SK-N-SH (cell line): Measurements from ENCODE around the gene CHAF1A. TPM values are rescaled to one million over a fixed set of nuclear protein-coding genes. Genes with fewer than 3 reads are reported as not detected.
A peak's percentile ranks its signal among the peaks of the same experiment; 100 is the strongest.

Source experiments
- CTCF ChIA-PET: fragments of 300-600, 350-600 bp; formaldehyde crosslinking; extraction: SDS; loops from one replicate; lab custom pipeline; 2021; lab: Yijun Ruan, JAX
- POLR2A ChIA-PET: fragments of 350-600 bp; sonication (Branson Sonifier 250); formaldehyde crosslinking; extraction: SDS; loops from one replicate; lab custom pipeline; 2020; ENCODE audit warnings: antibody characterized with exemption, inconsistent platforms; lab: Yijun Ruan, JAX
- DNase-seq: peaks from one replicate; pipeline ENCODE4 v3.0.0; 2012
- H2AFZ ChIP-seq: fragments of 200-600 bp; sonication (generic); 2 replicates; pipeline ENCODE4 v1.8.1; 2016; ENCODE audit warnings: antibody characterized with exemption, mild to moderate bottlenecking, low read depth
- H3F3A ChIP-seq: fragments of 200-600 bp; sonication (generic); replicated peaks from 2 replicates; pipeline ENCODE3; 2016; ENCODE audit warnings: antibody characterized with exemption, mild to moderate bottlenecking; ENCODE audit not compliant: insufficient read depth
- H3K27ac ChIP-seq, 2 experiments: fragments of 200-500 bp in 1 of 2; fragments of 200-600 bp in 1 of 2; sonication (Bioruptor generic) in 1 of 2; sonication (generic), shearing (Covaris generic) in 1 of 2; 2 replicates each; pipeline versions ENCODE4 v1.5.1 to v1.6.1; 2014 to 2016; ENCODE audit warnings: low read depth in 2 of 2, inconsistent platforms in 1 of 2, low read length in 1 of 2, mild to moderate bottlenecking in 1 of 2, mixed read lengths in 1 of 2
- H3K27me3 ChIP-seq: fragments of 200-600 bp; sonication (generic), shearing (Covaris generic); 2 replicates; pipeline ENCODE4 v1.6.1; 2016; ENCODE audit warnings: mixed run types; ENCODE audit not compliant: insufficient read depth
- H3K36me3 ChIP-seq, 2 experiments: fragments of 200-500 bp in 1 of 2; fragments of 200-600 bp in 1 of 2; sonication (Bioruptor generic) in 1 of 2; sonication (generic) in 1 of 2; replicated peaks in 1 of 2; 2 replicates each; pipeline versions ENCODE3 to v1.5.1; 2014 to 2016; ENCODE audit warnings: low read length in 1 of 2, mild to moderate bottlenecking in 1 of 2; ENCODE audit not compliant: insufficient read depth in 2 of 2, control insufficient read depth in 1 of 2
- H3K4me1 ChIP-seq, 2 experiments: fragments of 200-500 bp in 1 of 2; fragments of 200-600 bp in 1 of 2; sonication (Bioruptor generic) in 1 of 2; sonication (generic), shearing (Covaris generic) in 1 of 2; 2 replicates each; pipeline versions ENCODE4 v1.5.1 to v1.6.1; 2014 to 2016; ENCODE audit warnings: low read depth in 1 of 2, low read length in 1 of 2, mixed run types in 1 of 2; ENCODE audit not compliant: insufficient read depth in 2 of 2, control insufficient read depth in 1 of 2
- H3K4me2 ChIP-seq: fragments of 200-600 bp; sonication (generic), shearing (Covaris generic); 2 replicates; pipeline ENCODE4 v1.6.1; 2017; ENCODE audit warnings: mixed run types
- H3K4me3 ChIP-seq, 2 experiments: fragments of 200-500 bp in 1 of 2; fragments of 200-600 bp in 1 of 2; sonication (Bioruptor generic) in 1 of 2; sonication (generic), shearing (Covaris generic) in 1 of 2; 2 replicates each; pipeline versions ENCODE4 v1.5.1 to v1.8.1; 2014 to 2016; ENCODE audit warnings: low read depth in 2 of 2, inconsistent platforms in 1 of 2, low read length in 1 of 2, mild to moderate bottlenecking in 1 of 2, mixed read lengths in 1 of 2, moderate library complexity in 1 of 2
- H3K79me2 ChIP-seq: fragments of 200-600 bp; sonication (generic); 2 replicates; pipeline ENCODE4 v1.8.1; 2017; ENCODE audit warnings: mild to moderate bottlenecking; ENCODE audit not compliant: insufficient read depth
- H3K9ac ChIP-seq: fragments of 200-600 bp; sonication (generic); 2 replicates; pipeline ENCODE4 v1.6.1; 2017; ENCODE audit warnings: mixed run types
- H3K9me2 ChIP-seq: fragments of 200-600 bp; sonication (generic); 2 replicates; pipeline ENCODE4 v1.6.1; 2017; ENCODE audit warnings: mixed run types
- H3K9me3 ChIP-seq: fragments of 200-600 bp; sonication (generic); 2 replicates; pipeline ENCODE4 v1.6.1; 2017; ENCODE audit warnings: mixed run types, mild to moderate bottlenecking, moderate library complexity
- H4K20me1 ChIP-seq: fragments of 200-600 bp; sonication (generic); 2 replicates; pipeline ENCODE4 v1.6.1; 2017; ENCODE audit warnings: mild to moderate bottlenecking, mixed run types; ENCODE audit not compliant: insufficient read depth
- CHD2 ChIP-seq: fragments of 150-350 bp; IDR thresholded peaks from 2 replicates; pipeline ENCODE4 v1.6.1; 2018; ENCODE audit warnings: low read length; ENCODE audit not compliant: partially characterized antibody
- ELF1 ChIP-seq: IDR thresholded peaks from 2 replicates; pipeline ENCODE4 v1.4.0; 2012
- EP300 ChIP-seq, 2 experiments: IDR thresholded peaks; 2 replicates each; pipeline versions ENCODE4 v1.4.0 to v1.6.1; 2012; ENCODE audit warnings: borderline replicate concordance in 1 of 2, low read depth in 1 of 2, low read length in 1 of 2
- GATA2 ChIP-seq: sonication (generic); formaldehyde crosslinking; IDR thresholded peaks from 2 replicates; pipeline ENCODE4 v1.5.0; 2020; ENCODE audit warnings: mild to moderate bottlenecking, missing genetic modification reagents
- IRF3 ChIP-seq: fragments of 150-350 bp; IDR thresholded peaks from 2 replicates; pipeline ENCODE4 v1.6.1; 2016; ENCODE audit warnings: mild to moderate bottlenecking, low read depth, low read length
- JUND ChIP-seq: IDR thresholded peaks from 2 replicates; pipeline ENCODE4 v1.4.0; 2012
- MAX ChIP-seq: IDR thresholded peaks from 2 replicates; pipeline ENCODE4 v1.4.0; 2012; ENCODE audit warnings: low read depth
- MXI1 ChIP-seq: IDR thresholded peaks from 2 replicates; pipeline ENCODE4 v1.6.1; 2012; ENCODE audit warnings: mild to moderate bottlenecking, low read depth, low read length, improper control_type of control experiment
- NFIC ChIP-seq: IDR thresholded peaks from 2 replicates; pipeline ENCODE4 v1.4.0; 2012; ENCODE audit warnings: borderline replicate concordance
- NRF1 ChIP-seq: IDR thresholded peaks from 2 replicates; pipeline ENCODE4 v1.6.1; 2012; ENCODE audit warnings: low read depth, mild to moderate bottlenecking, low read length
- RAD21 ChIP-seq: IDR thresholded peaks from 2 replicates; pipeline ENCODE4 v1.6.1; 2012; ENCODE audit warnings: mild to moderate bottlenecking, low read length
- RCOR1 ChIP-seq: fragments of 150-350 bp; IDR thresholded peaks from 2 replicates; pipeline ENCODE4 v1.6.1; 2017; ENCODE audit warnings: antibody characterized with exemption, low read length
- RXRA ChIP-seq: IDR thresholded peaks from 2 replicates; pipeline ENCODE4 v1.4.0; 2012; ENCODE audit warnings: low read depth, mild to moderate bottlenecking, borderline replicate concordance
- TAF1 ChIP-seq: IDR thresholded peaks from 2 replicates; pipeline ENCODE4 v1.6.1; 2012; ENCODE audit warnings: low read depth, mild to moderate bottlenecking, low read length, moderate library complexity, borderline replicate concordance
- WGBS: methylation state at CpG from one replicate; pipeline ENCODE4 v1.1.6; 2017; ENCODE audit warnings: low lambda C conversion rate; 5-methylcytosine and 5-hydroxymethylcytosine counted together
- polyA plus RNA-seq, 3 experiments: library from polyadenylated mRNA; depleted of rRNA; stranded (reverse); fragments of >200 nt; gene quantifications; 2 replicates each; pipeline ENCODE4 v1.2.3, GENCODE V29; 2012
- TF ChIP-seq, protein P1 (sequence below): IDR thresholded peaks from 2 replicates; pipeline ENCODE4; 2012

Gene CHAF1A
- polyA plus RNA-seq, 1 of the 3 experiments (the other 2 are of a cell fraction): 18.0 TPM

DNA sequence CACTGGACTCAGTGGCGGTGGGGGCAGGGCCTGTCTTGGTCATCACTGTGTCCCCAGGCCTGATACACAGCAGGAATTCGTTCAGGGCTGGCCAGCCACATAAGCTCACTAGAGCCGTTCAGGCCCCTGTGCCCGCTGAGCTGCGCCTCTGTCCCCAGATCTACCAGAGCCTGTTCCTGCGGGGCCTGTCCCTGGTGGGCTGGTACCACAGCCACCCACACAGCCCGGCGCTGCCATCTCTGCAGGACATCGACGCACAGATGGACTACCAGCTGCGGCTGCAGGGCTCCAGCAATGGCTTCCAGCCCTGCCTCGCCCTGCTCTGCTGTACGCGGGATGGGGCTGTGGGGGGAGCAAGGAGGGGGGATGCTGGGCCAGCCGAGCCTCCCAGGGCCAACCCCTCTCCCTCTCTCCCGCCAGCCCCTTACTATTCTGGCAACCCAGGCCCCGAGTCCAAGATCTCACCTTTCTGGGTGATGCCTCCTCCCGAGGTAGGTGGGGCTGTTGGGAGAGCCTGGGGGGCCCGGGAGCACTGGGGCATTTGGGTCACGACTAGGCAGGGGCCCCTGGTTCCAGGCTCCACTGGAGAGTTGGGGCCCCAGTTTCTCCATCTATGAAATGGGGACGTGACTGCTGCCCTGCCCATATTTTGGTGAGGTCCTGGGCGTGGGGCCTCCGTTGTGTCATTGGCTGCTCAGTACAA is 45.2 kb upstream of the CHAF1A start:
- WGBS: 88% methylated on average over 6 of the region's 23 CpGs
- no peaks in the 10 kb centered on the region for H3K4me1 ChIP-seq
- H3F3A ChIP-seq: peaks cover 5% of the 10 kb centered on the region
- H4K20me1 ChIP-seq: no peaks in the 10 kb centered on the region
- H3K9ac ChIP-seq: no peak overlapping the region
- no peak overlapping the region for H2AFZ ChIP-seq
- H3K79me2 ChIP-seq: no peaks in the 10 kb centered on the region
- no peaks in the 10 kb centered on the region for H3K27me3 ChIP-seq
- no peak overlapping the region for H3K4me2 ChIP-seq
- H3K36me3 ChIP-seq: peaks cover 3 to 34% of the 10 kb centered on the region in 2 experiments
- no peak overlapping the region for H3K4me3 ChIP-seq
- DNase-seq: peak; percentile 54
- H3K9me2 ChIP-seq: no peaks in the 10 kb centered on the region
- no peaks in the 10 kb centered on the region for H3K9me3 ChIP-seq
- TF ChIP-seq MAX: no peak
- no peak for TF ChIP-seq EP300 (IDR thresholded peaks at IDR 0.05; ENCODE audit: borderline replicate concordance in 1 of 2, low read depth in 1 of 2, low read length in 1 of 2)
- no peak for TF ChIP-seq IRF3
- no peak for TF ChIP-seq MXI1
- no peak for TF ChIP-seq NFIC
- TF ChIP-seq, protein P1, sequence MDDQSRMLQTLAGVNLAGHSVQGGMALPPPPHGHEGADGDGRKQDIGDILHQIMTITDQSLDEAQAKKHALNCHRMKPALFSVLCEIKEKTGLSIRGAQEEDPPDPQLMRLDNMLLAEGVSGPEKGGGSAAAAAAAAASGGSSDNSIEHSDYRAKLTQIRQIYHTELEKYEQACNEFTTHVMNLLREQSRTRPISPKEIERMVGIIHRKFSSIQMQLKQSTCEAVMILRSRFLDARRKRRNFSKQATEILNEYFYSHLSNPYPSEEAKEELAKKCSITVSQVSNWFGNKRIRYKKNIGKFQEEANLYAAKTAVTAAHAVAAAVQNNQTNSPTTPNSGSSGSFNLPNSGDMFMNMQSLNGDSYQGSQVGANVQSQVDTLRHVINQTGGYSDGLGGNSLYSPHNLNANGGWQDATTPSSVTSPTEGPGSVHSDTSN: no peak
- no peak for TF ChIP-seq CHD2
- H3K27ac ChIP-seq: no peak overlapping the region; a peak in 1 of 4 replicates
- ChIA-PET CTCF (interaction anchor here (1.3 to 1.6 kb wide), 2 partner anchors 18 to 89 kb away, joined by 3 to 11 read pairs; no protein-coding TSS in a partner anchor), POLR2A (no interaction called here)

DNA sequence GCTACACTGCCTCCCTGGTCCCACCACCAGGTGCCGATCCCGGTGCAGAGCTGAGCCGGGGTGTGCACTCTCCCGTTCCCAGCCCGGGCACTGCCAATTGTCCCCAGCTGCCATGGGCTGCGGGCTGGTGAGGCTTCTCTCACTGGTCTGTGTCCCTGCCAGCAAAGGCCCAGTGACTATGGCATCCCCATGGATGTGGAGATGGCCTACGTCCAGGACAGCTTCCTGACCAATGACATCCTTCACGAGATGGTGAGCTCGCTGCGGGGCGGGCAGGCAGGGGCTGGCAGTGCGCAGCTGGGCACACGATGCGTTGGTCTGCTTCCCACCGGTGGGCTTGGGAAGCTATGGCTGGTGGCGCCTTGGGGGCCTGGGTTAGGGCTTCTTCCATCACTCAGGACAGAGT is 44.5 kb upstream of the CHAF1A start:
- Histone ChIP-seq H3K4me1 (no peaks in the 10 kb centered on the region), H3K27me3 (no peaks in the 10 kb centered on the region), H3F3A (no peaks in the 10 kb centered on the region), H3K79me2 (no peaks in the 10 kb centered on the region), H4K20me1 (no peaks in the 10 kb centered on the region), H2AFZ (no peak overlapping the region), H3K27ac (no peak overlapping the region; a peak in 1 of 4 replicates), H3K9ac (no peak overlapping the region), H3K9me3 (no peaks in the 10 kb centered on the region), H3K4me3 (no peak overlapping the region), H3K4me2 (no peak overlapping the region), H3K9me2 (no peaks in the 10 kb centered on the region), H3K36me3 (peaks cover 3 to 41% of the 10 kb centered on the region in 2 experiments)
- 95% methylated on average over 14 of the region's 16 CpGs for WGBS
- DNase-seq: peak; percentile 27
- CTCF ChIA-PET: interaction anchor here (1.6 to 2.2 kb wide), 2 partner anchors 90 to 91 kb away, joined by 8 to 11 read pairs; no protein-coding TSS in a partner anchor
- TF ChIP-seq RXRA (no peak), ELF1 (no peak), GATA2 (no peak), TAF1 (no peak), NFIC (no peak), IRF3 (no peak), JUND (no peak), RCOR1 (no peak), NRF1 (no peak), RAD21 (no peak)
- TF ChIP-seq, protein P1: no peak
- POLR2A ChIA-PET: no interaction called here
